GM20431 (cell line): ENCODE measurements around the gene FSTL4.

Source experiments
- in situ Hi-C: fragments of 300-500 bp; cut with MseI, MboI; formaldehyde crosslinking; loops from one replicate; pipeline ENCODE4 v1.15.0; 2020; ENCODE audit warnings: low sequenced_read_pairs; ENCODE audit not compliant: unreplicated experiment

Gene FSTL4

GRCh38 chr5:133612249-133612860 lies at the start of gene FSTL4:
TSS of gene FSTL4 (minus strand) at chr5:133612541.
- in situ Hi-C loops, result no loop called here

- in situ Hi-C loops, result no loop called here
Observed at GRCh38 chr5:133661389-133661788, 49.0 kb upstream of the FSTL4 start.

- in situ Hi-C loops, result no loop called here
Observed at GRCh38 chr5:133658327-133658726, 46.0 kb upstream of the FSTL4 start.

- in situ Hi-C loops, result no loop called here
Observed at GRCh38 chr5:133657036-133657435, 44.7 kb upstream of the FSTL4 start.

GRCh38 chr5:133655966-133656365 lies 43.6 kb upstream of the FSTL4 start:
- in situ Hi-C loops, result no loop called here

DNA sequence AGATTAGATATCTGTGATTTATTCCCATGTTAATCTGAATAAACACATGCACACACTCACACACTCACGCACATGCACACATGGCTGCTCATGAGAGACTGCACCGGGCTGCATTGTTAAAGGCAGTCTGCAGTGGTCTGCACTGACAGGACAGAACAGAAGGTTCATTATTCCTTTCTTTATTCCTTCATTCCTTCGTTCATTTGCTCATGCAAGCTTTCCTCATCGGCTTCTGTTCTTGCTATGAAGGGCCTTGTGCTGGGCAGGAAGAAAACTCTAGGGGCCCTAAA lies 41.4 kb upstream of the FSTL4 start:
- in situ Hi-C loops, result no loop called here

- in situ Hi-C loops, result no loop called here
Observed at GRCh38 chr5:133652951-133653759, 40.8 kb upstream of the FSTL4 start.

DNA sequence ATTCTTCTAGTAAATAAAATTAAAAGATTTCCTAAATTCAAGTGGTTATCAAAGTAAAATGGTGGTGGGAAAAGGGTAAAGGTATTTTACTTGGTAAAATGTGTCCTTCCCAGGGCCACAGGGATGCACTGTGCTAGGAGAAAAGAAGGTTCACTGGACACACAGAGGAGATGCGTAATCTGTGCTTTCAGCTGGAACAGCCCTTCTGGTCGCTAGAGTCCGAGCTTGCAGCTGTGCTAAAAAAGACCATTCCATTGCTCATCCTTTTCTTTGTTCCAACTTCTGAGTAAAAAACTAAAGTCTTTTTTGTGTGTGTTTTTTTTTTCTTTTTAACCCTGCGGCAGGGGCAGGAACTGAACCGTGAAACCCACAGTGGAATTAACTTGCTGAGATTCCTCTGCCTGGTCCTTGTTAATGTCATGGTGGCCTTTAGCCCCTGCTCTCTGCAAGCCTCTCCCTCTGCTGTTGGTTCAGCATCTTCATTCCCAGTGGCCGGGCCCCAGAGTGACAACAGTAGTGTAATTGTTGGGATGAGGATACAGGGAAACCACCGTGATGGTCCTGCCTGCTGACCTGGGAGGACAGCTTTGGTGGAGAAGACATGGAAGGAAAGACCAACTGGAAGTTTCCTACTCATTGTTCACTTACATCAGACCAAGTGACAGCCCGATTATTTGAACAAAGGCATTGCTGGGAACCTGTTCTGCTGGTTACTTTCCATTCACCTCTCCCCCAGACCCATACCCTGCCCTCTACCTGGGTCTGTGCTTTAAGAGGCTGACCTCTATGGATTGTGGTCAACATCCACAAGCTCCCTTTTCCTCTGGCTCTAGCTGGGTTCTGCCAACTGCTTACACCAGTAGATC lies 31.9 kb upstream of the FSTL4 start:
- in situ Hi-C loops, result no loop called here

DNA sequence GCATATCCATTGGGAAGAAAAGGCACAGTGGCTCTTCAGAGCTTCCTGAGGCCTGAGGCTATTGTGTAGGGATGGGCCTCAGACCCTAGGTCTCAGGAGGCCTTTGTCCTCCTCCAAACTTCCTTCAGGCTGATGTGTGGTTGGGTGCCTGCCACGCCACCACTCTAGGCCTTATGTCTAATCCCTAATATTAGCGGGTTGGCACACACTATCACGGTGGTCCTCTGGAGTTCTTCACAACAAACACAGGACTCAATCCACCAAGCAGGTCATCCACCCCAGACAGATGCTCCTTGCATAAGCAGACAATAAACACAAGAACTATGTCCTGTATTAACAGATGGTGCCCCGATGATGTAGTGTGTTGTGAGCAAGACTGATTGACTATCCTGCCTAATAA lies 31.0 kb upstream of the FSTL4 start:
- in situ Hi-C loops, result no loop called here

GRCh38 chr5:133642153-133642722 lies 29.9 kb upstream of the FSTL4 start:
- in situ Hi-C loops, result no loop called here

- in situ Hi-C loops, result no loop called here
Observed at GRCh38 chr5:133641683-133642082, 29.3 kb upstream of the FSTL4 start.

DNA sequence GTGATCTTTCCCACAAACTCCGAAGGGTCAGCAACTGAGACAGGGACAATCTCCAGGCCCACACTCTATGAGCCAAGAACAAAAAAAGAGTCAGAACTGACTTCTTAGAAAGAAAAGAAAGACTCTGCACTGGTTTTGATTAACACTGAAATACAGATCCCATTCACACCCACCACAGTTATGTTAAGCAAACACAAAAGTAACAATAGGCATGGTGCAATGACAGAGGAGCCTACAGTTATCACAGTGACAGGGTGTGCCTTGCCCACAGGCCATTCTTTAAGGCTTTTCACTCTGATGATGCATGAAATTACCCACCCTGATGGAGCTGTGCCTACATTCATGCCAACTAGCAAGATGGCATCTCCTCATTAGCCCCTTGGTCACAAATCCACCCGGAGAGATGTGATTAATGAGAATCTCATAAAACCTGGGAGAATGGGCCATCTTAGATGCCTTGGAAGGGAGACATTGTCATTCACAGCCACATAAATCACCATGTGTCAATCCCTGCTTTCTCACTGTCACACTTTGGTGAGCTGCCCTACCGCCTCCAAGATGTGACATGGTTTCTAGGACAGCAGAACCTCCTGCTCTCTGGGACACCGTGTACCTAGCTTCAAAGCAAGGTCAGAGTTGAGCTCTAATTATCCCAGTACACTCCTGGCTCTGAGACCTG lies 27.6 kb upstream of the FSTL4 start:
- in situ Hi-C loops, result no loop called here

GRCh38 chr5:133638436-133638835 lies 26.1 kb upstream of the FSTL4 start:
- in situ Hi-C loops, result no loop called here

GRCh38 chr5:133637206-133637605 lies 24.9 kb upstream of the FSTL4 start:
- in situ Hi-C loops, result no loop called here

- in situ Hi-C loops, result no loop called here
Observed at GRCh38 chr5:133635051-133635450, 22.7 kb upstream of the FSTL4 start.

DNA sequence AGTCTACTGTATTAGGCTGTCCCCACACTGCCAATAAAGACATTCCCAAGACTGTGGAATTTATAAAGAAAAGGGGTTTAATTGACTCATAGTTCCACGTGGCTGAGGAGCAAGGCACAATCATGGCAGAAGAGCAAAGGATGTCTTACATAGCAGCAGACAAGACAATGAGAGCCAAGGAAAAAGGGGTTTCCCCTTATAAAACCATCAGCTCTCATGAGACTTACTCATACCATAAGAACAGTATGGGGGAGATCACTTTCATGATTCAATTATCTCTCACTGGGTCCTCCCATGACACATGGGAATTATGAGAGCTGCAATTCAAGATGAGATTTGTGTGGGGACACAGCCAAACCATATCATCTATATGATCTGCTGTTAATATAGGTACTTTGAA lies 14.8 kb upstream of the FSTL4 start:
- in situ Hi-C loops, result no loop called here

DNA sequence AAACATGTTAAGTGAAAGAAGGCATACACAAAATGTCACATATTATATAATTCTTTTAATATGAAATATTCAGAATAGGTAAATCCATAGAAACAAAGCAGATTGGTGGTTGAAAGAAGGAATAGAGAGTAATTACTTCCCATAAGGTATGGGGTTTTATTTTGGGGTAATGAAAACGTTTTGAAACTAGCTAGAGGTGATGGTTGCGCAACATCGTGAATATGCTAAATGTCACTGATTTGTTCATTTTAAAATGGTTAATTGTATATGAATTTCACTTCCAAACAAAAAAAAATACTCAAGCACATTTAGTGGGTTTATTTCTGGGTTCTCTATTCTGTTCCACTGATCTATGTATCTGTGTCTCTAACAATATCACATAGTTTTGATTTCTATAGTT lies 12.0 kb upstream of the FSTL4 start:
- in situ Hi-C loops, result no loop called here

GRCh38 chr5:133618141-133618540 lies 5.8 kb upstream of the FSTL4 start:
- in situ Hi-C loops, result no loop called here

GRCh38 chr5:133613743-133614142 lies 1.4 kb upstream of the FSTL4 start:
- in situ Hi-C loops, result no loop called here

- in situ Hi-C loops, result no loop called here
Observed at GRCh38 chr5:133613184-133613583, 843 bp upstream of the FSTL4 start.
